GM18499 (cell line): ENCODE measurements around the gene EIF5A2.
"Not testable (repeated sequence)": the region's sequence is repeated elsewhere in the genome, so short reads cannot be mapped to it uniquely, and the experiment has no call there.

Experiments used
- ATAC-seq: cut with Tn5 transposase; IDR thresholded peaks from one replicate; pipeline ENCODE4 v1.9.1; 2021; ENCODE audit warnings: moderate number of reproducible peaks; ENCODE audit not compliant: insufficient read depth, unreplicated experiment

EIF5A2 gene

DNA sequence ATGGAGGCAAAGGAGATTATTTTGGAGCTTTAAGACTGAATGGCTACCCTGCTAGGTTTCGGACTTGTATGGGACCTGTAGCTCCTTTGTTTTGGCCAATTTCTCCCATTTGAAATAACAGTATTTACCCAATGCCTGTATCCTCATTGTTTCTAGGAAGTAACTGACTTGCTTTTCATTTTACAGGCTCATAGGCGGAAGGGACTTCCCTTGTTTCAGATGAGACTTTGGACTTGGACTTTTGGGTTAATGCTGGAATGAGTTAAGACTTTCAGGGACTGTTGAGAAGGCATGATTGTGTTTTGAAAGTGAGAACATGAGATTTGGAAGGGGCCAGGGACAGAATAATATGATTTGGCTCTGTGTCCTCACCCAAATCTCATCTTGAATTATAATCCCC, 10.5 kb downstream of the EIF5A2 start:
- no peak for ATAC-seq

DNA sequence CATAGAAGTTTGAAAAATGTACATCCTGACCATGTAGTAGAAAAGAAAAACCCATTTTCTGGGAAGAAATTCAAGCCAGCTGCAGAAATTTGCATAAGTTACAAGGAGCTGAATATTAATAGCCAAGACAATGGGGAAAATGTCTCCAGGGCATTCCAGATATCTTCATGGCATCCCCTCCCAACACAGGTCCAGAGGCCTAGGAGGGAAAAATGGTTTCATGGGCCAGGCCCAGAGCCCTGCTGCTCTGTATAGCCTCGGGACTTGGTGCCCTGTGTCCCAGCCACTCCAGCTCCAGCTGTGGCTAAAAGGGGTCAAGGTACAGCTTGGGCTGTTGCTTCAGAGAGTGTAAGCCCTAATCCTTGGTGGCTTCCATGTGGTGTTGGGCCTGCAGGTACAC, 11.2 kb downstream of the EIF5A2 start:
- ATAC-seq = not testable (repeated sequence)

- no peak for ATAC-seq
Observed at GRCh38 chr3:170896781-170897180, 11.7 kb downstream of the EIF5A2 start.

- not testable (repeated sequence) for ATAC-seq
Observed at GRCh38 chr3:170896333-170896732, 12.1 kb downstream of the EIF5A2 start.

DNA sequence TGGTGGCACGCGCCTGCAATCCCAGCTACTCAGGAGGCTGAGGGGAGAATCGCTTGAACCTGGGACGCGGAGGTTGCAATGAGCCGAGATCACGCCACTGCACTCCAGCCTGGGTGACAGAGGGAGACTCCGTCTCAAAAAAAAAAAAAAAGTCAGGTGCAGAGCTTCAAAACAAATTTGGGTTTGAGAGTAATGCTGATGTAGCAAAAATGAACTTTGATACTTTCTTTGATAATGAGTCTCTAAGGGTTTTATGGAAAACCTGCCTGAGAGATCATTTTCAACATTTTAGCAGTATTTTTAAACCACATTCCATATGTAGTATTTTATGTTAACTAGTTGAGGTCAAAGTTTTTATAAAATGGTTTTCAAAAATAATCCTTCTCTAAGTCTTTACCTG, 14.5 kb downstream of the EIF5A2 start:
- ATAC-seq = no peak

DNA sequence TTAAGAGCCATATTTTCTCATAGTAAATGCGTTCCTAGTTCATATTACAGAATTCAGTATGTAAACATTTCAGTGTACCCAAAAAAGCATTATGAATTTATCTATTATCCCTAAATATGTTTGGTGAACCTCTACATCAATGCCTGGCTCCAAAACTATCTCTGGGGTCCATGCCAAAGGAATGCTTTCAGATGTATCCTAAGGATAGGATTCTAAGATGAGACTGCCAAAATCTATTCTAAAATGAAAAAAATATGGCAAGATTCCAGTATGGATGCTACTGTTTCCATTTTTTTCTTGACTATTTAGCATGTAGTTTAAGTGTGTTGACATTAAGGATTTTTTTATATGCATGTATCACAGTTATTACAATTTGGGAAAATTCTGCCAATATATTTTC, 18.8 kb downstream of the EIF5A2 start:
- ATAC-seq = no peak

DNA sequence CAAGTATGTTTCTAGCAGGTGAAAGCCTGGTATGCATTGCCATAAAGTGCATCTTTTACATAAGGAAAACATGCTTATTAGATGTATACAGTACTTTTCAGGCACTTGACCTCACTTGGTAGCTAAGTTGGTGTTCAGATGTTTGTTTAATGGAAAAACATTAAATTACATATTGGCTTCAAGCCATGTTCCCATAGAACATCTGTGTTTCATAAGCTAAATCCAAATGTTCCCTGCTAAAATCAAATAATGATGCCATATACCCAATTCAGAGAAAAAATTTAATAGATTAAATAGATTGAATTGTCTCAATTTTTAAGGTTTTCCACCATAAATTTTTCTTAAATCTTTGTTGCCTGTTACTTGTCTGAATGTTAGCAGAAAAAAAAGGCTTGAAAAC, 19.3 kb downstream of the EIF5A2 start:
- no peak for ATAC-seq

- ATAC-seq = not testable (repeated sequence)
Observed at GRCh38 chr3:170884109-170884930, 24.1 kb downstream of the EIF5A2 start.

DNA sequence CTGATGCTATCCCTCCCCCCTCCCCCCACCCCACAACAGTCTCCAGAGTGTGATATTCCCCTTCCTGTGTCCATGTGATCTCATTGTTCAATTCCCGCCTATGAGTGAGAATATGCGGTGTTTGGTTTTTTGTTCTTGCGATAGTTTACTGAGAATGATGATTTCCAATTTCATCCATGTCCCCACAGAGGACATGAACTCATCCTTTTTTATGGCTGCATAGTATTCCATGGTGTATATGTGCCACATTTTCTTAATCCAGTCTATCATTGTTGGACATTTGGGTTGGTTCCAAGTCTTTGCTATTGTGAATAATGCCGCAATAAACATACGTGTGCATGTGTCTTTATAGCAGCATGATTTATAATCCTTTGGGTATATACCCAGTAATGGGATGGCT, 29.7 kb downstream of the EIF5A2 start:
- not testable (repeated sequence) for ATAC-seq

DNA sequence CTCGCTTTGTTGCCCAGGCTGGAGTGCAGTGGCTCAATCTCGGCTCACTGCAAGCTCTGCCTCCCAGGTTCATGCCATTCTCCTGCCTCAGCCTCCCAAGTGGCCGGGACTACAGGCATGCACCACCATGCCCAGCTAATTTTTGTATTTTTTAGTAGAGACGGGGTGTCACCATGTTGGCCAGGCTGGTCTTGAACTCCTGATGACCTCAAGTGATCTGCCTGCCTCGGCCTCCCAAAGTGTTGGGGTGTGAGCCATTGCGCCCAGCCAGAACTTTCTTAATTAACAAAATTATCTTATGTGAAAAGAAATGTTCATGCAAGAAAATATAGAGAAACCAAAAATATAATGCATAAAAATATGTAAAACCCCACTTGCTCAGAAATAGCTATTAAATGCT, 31.1 kb downstream of the EIF5A2 start:
- not testable (repeated sequence) for ATAC-seq

DNA sequence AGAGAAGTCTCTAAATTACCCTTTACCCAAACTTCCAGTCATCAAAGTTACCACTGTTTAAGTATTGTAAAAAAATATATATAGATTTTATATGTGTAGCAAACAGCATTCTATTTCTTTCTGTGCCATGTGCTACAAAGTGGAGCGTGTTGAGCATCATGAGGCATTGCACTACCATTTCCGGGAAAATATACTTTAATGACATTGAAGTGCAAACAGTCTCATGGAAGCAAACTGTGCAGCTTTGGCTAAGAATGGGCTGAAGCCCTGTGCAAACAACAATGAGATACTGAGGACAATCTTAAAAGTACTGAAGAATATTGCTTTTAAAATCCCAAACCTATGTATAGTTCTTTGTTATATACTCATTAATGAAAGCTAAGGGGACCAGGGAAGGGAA, 31.9 kb downstream of the EIF5A2 start:
- no peak for ATAC-seq

DNA sequence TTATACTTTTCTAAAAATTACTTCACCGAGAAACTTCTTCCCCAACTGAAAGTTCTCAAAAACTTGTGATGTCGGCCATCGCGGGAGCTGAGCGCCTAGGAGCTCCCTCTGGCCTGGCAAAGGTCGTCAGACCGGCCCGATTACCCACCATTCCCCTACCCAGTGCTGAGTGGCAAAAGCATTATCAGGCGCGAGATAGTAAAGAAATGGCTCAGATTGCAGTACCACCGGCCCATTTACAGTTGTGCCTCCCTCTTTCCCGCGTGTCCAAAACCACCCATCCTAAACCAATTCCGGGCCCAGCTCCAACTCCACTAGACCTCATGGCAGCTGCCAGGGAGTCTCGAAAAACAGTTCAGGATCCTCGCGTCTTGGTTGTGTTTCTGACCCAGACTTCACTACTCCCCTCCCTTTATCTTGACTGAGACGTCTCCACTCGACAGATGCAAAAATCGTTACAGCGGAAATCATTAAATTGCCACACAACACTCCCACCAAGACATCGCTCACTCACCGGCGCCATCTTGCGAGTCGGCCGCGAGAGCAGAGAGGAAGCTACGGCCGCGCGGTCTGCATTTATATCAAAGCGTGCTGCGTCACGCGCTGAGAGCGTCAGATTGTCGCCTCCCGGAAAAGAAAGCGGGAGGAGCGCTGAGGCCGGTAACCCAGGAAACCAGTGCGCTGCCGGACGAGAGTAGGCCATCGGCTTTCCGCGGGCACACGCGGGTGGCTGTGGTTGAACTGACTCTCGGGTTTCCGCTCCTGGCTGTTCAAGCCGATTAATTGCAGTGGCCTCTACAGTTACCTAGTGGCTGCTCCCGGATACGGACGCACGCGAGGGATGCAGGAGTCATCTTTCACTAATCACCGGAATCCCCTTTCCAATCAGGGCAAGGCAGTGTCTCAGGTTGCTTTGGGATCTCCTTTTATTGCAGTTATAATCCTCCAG, 38.5 kb downstream of the EIF5A2 start, which contains the start of gene RPL22L1:
Gene RPL22L1, minus strand, starts transcription at position 551 of the 949 bp plus-strand sequence. Its CDS starts 28 bp downstream, at position 523.
- peak; percentile 94 for ATAC-seq

DNA sequence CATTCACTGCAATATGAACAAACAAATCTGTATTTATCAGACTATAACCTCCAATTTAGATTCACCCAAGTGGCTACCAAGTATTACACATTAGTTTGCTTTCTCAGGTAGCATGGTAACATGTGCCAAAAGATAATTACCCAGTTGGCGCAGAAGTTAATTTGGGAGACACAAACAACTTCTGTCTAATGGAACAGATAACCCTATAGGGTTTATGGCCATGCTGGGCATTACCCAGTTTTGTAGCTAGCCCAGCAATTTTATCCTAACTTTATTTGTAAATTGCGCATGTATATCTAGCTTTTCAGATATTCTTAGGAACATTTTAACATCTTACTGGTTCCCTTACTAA, 39.2 kb downstream of the EIF5A2 start:
- no peak for ATAC-seq

DNA sequence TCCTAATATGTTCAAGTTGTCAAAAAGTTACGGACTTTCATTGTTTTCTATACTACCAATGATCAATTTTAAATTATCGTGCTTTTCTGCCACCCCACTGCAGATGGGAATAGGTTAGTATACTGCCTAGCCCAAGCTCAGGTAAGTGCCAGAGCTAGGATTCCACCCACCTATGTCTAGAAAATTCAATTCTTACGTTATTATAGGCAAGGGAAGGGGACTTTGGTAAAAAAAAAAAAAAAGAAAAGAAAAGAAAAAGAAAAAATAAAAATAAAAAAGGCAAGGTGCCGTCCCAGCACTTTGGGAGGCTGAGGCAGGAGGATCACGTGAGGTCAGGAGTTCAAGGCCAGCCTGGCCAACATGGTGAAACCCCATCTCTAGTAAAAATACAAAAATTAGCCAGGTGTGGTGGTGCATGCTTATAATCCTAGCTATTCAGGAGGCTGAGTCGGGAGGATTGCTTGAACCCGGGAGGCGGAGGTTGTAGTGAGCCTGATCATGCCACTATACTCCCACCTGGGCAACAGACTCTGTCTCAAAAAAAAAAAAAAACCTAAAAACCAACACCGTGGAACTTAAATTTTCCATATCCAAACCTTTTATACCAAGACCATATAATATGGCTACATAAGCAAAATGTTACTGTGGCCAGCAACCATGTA, 39.7 kb downstream of the EIF5A2 start:
- ATAC-seq = no peak

- no peak for ATAC-seq
Observed at GRCh38 chr3:170867143-170867937, 41.1 kb downstream of the EIF5A2 start.

DNA sequence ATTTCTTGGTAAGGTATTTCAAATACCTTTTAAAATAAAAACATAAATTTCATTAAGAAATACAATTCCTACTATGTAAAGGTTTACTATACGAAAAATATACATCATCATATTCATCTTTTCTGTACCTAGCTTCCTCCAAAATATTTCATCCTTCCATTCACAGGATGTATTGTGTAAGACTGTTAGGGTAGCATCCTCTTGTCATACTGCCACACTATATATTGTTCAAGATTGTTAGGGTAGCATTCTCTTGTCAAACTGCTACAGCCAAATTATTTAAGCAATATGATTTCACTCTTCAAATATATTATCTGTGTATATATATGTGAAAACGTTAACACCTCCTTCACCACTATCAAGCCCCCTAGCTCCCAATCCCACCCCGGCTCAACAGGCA, 41.9 kb downstream of the EIF5A2 start:
- ATAC-seq = no peak

- ATAC-seq = no peak
Observed at GRCh38 chr3:170865209-170866094, 43.0 kb downstream of the EIF5A2 start.

GRCh38 chr3:170864525-170865208, 43.8 kb downstream of the EIF5A2 start:
- no peak for ATAC-seq
